Adrenal gland (tissue), 5 donors: ENCODE data around the gene CEMIP2.

Experiments used
- POLR2A ChIP-seq, 2 donors: fragments of 450-650 bp; IDR thresholded peaks; one replicate each; pipeline ENCODE4 v1.6.1; 2017; ENCODE audit warnings: antibody characterized with exemption in 2 of 2, mild to moderate bottlenecking in 2 of 2, moderate library complexity in 1 of 2
- TF ChIP-seq, protein P1 (sequence below), 6 experiments: fragments of 450-650 bp in 4 of 6; fragments of 200-600 bp in 2 of 6; sonication (generic) in 1 of 6; IDR thresholded peaks; 1 replicate in 5 of 6; 2 replicates in 1 of 6; pipeline versions ENCODE4 v1.5.1 to v1.8.0; 2016 to 2021; ENCODE audit warnings: antibody characterized with exemption in 6 of 6, mild to moderate bottlenecking in 2 of 6, moderate library complexity in 1 of 6
- donor health status: DM: no; HTN: no; CAD: no.

DNA sequence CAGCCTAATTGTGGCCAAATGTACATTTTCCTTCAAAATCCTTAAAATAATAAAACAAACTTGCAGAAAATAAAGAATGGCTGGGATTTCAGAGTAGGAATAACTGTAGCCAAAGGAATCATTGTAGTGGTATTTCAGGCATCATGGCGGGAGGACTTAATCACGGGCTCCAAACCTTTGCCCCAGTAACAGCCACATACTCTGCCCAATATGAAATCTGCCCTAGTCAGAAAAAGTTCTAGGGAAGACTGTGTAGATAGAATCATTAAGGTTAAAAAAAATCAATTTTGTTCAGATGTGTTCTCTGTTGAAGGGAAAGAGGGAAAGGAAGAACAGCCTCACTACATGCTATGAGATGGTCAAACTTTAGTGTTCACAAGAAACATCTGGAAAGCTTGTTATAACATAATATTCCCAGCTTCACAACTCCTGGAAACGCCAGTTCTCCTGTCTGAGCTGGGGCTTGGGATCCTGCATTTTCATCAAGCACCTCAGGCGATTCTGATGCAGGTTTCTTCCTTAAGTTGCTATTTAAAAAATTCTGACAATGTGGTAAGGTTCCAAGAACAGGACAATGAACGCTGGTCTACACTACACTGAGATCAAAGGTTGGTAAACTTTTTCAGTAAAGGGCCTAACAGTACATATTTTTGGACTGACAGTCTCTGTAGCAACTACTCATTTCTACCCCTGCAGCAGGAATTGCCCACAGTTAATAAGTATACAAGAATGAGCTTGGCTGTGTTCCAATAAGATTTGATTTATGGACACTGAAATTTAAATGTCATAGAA is 87.9 kb downstream of the CEMIP2 start:
- TF ChIP-seq, protein P1, sequence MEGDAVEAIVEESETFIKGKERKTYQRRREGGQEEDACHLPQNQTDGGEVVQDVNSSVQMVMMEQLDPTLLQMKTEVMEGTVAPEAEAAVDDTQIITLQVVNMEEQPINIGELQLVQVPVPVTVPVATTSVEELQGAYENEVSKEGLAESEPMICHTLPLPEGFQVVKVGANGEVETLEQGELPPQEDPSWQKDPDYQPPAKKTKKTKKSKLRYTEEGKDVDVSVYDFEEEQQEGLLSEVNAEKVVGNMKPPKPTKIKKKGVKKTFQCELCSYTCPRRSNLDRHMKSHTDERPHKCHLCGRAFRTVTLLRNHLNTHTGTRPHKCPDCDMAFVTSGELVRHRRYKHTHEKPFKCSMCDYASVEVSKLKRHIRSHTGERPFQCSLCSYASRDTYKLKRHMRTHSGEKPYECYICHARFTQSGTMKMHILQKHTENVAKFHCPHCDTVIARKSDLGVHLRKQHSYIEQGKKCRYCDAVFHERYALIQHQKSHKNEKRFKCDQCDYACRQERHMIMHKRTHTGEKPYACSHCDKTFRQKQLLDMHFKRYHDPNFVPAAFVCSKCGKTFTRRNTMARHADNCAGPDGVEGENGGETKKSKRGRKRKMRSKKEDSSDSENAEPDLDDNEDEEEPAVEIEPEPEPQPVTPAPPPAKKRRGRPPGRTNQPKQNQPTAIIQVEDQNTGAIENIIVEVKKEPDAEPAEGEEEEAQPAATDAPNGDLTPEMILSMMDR (IDR thresholded peaks at IDR 0.05): no peak
- TF ChIP-seq POLR2A (IDR thresholded peaks at IDR 0.05): no peak
